Neural cell (in vitro differentiated cells): ENCODE results near the gene PRIMA1.

Source experiments
- MXI1 ChIP-seq: fragments of 450-650 bp; conservative IDR thresholded peaks from 2 replicates; pipeline ENCODE4 v1.6.1; 2014; ENCODE audit warnings: antibody characterized with exemption, mild to moderate bottlenecking; ENCODE audit not compliant: poor library complexity, severe bottlenecking
- SMC3 ChIP-seq: fragments of 450-650 bp; conservative IDR thresholded peaks from 2 replicates; pipeline ENCODE4 v1.6.1; 2014; ENCODE audit warnings: antibody characterized with exemption, mild to moderate bottlenecking, moderate library complexity; ENCODE audit not compliant: poor library complexity

- TF ChIP-seq SMC3, result no peak
- no peak for TF ChIP-seq MXI1
These were observed 16.0 kb downstream of the PRIMA1 start for GRCh38 chr14:93772263-93772662.
